RKO (cell line): Measurements from ENCODE around the gene PPIL6.

ENCODE experiments used
- DNase-seq: peaks from one replicate; pipeline ENCODE4 v3.0.0-alpha.2; 2016; ENCODE audit warnings: low spot score

Gene PPIL6

DNA sequence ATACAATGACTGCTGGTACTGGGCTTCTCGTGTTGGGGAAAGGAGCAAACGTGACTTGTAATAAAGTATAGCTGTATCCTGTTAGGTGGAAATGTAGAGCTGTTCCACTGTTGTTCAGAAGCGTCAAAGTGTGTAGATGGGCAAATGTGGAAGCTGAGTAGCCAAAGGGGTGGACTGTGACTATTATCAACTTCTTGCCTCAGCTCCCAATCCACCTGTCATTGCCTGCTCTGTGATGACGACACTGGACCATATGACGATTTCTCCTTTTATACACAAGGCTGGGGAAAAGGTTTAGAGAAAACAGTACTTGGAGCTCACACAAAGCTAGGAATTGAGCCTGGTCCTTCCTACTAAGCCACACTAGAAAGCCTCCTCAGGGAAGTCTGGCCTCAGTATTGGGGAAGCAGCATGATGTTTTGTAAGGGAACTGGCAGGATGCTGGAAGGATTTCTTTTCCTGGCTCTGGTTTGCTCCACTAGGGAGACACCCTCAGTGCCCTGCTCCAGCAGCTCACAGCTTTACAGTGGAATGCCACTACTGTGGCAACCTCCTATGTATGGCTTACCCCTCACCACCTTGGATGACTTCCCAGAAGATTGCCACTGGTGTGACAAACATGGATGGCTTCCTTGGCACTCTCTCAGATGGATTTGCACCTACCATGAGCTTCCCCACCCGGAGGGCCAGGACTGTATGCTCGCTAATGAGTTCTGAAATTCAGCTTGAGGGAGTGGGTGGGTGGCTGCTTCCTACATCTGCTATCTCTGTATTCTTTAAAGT is 78.1 kb downstream of the PPIL6 start:
- DNase-seq: no peak

DNA sequence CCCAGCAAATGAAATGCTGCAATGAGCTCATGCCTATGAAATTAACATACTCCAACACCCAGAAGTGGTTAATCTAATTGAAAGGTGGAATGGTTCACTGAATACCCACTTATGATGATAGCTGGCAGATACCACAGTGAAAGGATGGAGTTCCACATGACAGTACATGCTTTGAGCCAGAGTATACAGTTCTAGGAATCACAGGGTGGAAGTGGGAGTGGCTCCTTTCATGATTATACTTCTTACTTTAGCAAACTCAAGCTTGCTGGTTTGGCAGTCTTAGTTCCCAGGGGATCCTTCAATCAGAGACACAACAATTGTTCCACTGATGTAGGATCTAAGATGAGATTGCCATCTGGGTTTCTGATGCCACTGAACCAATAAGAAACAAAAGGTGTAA is 79.6 kb downstream of the PPIL6 start:
- no peak for DNase-seq

DNA sequence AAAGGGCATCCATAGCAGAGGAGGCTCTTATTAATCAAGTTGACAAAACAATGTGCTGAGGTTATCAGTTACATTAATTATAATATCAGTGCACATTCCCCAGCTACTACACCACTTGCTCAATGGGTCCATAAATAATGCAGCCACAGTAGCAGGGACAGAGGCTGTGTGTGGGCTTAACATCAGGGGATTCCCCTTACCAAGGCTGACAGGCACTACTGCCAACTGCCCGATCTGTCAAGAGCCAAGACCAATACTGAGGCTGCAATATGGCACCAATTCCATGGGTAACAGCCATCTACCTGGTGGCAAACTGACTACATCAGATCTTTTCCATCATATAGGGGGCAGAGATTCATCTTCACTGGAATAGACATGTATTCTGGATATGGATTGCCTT is 80.1 kb downstream of the PPIL6 start:
- no peak for DNase-seq

DNA sequence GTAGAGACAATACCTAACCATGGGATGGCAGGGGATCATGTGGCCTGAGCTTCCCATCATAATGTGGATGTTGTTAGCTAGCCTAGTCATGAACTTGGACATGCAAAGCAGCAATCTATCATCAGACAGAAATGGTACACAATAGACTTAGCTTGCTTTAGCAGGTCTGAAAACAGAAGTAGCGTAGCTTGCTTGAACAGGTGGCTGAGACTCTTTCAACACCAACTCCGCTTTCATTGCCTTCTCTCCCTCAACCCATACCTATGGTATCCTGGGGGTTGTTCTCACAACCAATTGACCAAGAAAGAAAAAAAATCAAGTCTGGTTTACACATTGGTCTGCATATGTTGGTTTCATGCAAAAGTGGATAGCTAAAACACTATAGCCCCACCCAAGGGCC is 81.2 kb downstream of the PPIL6 start:
- DNase-seq: no peak

DNA sequence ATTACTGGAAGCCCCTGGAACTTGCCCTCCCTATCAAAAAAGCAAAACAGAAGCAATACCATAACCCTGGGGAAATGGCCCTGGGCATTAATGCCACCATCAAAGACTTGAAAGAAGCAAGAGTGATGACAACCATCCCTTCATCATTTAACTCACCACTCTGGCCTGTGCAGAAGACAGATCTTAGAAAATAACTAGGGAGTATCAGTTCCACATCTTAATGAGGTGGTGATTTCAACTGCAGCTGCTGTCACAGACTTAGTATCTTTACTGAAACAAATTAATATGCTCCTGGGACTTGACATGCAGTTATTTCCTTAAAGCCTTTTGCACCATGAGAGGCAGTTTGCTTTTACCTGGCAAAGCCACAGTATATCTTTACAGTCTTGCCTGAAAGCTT is 82.2 kb downstream of the PPIL6 start:
- no peak for DNase-seq

DNA sequence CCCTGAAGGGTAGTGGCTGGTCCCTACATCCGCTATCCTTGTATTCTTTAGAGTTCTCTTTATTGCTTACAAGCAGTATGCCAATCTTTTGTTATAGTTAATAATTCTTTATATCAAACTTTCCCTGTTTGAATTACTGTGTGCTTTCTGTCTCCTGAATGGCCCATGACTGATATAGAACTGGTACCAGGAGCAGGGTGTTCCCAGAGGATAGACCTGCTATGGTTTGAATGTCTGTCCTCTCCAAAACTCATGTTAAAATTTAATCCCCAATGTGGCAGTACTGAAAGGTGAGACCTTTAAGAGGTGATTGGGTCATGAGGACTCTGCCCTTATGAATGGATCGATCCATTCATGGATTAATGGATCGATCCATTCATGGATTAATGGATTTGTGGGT is 84.2 kb downstream of the PPIL6 start:
- no peak for DNase-seq

DNA sequence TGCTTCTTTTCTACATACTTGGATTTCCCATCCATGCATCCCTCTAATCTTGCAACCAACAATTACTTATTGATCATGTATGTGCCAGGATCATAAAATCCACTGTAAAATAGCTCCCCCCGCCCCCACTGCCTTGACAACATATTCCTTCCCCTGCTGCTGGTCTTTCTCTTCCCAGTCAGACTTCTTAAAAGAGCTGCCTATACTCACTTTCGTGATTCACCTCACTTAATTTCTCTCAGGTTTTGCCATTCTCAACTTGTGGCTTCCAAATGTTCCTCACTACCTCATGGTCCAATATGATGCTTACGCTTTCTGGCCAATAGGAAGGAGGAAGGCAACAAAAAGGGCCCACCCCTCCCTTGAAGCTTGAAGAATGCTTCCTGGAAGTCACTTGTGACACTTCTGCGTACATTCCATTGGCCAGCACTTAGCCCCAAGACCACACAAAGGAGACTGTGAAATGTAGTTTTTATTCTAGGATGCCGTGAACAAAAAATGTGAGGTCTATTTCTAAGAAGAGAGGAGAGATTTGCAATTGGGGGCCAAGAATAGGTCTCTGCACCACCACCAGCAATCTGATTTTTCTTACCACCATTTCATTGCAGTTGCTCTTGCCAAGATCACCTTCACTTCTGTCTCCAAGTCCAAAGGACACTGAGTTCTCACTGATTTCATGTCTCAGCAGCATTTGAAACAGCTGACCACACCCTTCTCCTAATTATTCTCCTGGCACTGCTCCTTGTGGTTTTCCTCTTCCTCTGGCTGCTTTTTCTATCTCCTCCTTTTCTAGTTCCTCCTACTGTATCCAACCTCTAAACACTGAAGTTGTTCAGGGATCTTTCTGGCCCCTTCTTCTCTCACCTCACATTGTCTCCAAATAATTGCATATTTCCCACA is 88.9 kb downstream of the PPIL6 start:
- DNase-seq: no peak

DNA sequence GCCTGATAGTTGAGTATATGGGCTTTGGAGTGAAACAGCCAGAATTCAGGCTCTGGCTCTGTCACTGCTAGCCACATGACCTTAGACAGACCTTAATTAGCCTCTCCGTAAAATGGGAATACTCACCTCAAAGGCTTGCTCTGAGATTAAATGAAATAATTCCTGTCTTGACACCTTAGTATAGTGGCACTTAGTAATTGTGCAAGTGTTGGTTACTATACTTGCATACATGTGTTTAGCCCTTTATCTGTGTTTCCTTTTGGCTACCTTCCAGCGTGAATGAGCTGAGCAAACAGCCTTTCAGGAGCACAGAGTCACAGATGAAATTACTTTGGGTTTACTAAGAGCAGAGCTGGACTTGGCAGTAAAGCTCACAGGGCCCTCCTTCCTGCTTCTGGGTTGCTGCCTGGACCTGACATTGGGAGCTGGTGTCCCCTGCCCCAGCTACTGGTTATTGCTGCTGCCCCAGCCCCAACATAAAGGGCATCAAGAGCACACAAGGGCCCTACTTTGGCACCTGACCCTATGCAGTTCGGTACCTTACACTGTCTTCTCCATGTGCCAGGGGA is 90.9 kb downstream of the PPIL6 start:
- DNase-seq: peak; percentile 11

DNA sequence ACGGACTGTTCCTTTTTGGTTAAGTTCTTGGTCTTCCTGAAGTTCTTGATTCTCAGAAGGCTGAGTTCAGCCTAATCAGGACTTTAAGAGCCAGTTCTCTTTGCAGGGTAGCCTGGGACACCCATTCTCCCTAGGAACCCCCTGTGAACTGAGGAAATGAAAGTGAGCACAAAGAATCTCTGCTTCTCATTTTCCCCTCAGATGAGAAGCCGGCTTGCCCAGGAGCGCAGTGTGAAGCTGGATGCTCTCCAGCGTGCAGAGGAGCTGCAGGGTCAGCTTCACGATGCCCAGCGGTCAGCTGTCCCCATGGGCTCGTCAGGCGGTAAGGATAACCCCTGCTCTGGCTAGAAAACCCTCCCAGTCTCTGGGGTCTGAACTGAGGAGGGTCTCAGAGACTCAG is 92.2 kb downstream of the PPIL6 start:
- DNase-seq: no peak

DNA sequence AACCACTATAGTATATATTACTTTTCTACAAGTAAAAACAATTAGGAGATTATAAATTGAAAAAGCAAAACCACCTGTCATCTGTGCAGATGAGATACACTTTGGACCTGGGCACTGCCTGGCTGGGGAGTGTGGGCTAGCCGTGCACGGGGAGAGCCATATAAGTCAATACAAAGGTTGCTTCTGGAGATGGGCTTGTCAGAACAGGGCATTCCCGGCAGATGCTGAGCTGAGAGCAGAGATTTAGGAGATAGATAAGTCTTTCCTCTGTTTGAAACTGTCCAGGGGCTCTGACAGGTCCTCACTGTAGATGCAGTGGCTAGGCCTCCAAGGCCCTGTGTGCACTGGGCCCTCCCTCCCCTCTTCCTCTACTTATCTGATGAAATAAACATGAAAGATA is 92.6 kb downstream of the PPIL6 start:
- no peak for DNase-seq

DNA sequence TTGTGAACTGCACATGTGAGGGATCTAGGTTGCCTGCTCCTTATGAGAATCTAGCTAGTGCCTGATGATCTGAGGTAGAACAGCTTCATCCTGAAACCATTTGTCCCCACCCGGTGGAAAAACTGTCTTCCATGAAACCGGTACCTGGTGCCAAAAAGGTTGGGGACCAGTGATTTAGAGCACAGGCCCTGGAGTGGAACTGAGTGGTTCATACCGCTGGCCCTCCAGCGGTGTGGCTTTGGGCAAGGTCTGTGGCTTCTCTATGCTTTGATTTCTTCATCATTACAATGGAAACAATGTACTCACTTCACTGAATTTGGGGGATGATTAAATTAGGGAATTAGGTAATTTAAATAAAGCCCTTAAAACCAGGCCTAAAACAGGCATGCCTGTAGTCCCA is 94.4 kb downstream of the PPIL6 start:
- no peak for DNase-seq

DNA sequence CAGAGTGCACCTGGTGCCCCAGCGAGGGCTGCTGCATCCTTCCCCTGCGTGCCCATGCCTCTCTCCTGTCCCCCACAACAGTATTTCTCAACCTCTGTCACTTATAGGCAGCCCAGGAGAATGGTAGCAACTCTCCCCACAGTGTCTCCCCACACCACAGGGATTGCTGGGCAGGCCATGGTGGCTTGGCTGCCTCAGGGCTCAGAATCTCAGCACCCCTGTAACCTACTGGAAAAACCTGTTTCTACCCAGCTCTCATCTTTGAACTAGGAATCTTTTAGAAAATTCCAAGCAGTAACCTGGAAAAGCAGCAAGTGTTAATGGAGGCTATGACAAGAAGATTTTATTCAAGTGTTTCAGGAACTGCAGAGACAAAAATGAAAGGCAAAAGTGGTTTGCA is 96.2 kb downstream of the PPIL6 start:
- no peak for DNase-seq

DNA sequence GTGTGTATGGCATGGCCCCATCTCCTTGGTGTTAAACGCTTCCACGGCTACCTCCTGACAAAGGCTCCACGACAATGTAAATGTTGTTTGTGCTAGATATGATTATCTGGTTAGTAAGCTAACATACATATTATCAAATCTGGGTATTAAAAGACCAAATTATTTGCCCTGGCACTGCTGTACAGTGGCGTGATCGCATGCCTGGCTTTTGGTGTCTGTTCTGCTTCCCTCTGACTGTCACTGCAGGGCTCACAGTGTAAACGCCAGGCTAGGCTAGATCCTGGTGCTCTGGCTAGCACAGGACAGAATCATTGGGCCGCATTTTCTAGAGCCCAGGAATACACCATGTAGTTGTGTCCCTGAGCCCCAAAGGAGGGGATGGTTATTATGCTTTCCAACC is 96.9 kb downstream of the PPIL6 start:
- no peak for DNase-seq

DNA sequence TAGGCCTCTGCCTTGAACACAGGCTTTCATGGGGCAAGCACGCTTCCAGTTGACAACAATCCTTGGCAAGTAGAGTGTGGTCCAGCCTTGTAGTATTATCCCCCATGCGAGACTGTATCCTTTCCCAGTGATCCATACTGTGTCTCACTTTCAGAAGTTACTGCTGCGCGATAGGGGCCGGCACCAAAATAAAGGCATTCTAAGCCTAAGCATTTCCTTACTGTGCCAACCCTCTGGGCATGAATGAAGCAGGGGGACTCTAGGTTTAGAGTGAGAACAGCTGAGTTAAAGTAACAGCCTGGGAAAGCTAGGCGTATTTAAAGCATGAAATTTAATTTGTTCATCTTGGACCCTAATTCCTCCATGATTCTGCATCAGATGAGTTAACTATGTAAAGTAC is 97.5 kb downstream of the PPIL6 start:
- DNase-seq: no peak

DNA sequence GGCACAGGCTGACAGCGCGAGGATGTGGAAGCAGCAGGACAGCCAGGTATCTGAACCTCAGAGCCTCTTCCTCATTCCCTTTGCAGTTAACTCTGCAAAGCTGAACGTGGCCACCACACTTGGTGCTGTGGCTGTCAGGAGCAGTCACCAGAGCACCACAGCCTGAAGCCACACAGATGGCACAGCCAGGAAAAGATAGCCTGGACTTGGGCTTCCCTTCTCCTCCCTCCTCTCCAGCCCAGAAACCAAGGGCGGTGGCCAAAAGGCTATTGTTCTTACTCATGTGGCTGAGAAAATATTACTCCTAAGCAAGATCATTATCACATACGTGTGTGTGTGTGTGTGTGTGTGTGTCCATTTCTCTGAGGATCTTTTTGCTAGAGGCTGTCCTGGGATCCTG is 97.9 kb downstream of the PPIL6 start:
- DNase-seq: no peak

DNA sequence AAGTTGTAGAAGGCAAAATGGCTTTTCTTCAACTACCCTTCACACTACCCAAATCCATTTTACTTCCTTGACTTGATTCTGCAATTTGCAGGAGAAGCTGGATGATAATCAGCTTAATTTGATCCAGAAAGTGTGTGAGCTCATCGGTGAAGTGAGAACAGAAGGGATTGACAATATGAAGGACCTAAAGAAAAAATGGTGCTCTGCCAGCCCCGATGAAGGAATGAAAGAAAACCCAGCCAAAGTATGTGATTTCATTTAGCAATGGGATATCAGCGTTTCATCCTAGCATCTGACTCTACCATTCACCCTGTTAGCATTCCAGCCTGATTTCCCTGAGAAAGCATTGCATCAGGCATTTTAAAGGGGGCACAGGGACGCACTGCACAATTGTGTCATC is 99.6 kb downstream of the PPIL6 start:
- no peak for DNase-seq
